ENCODE data around the gene ESPN. TPM values are rescaled to one million over a fixed set of nuclear protein-coding genes. Genes with fewer than 3 reads are reported as not detected.
"Not testable (repeated sequence)": the region's sequence is repeated elsewhere in the genome, so short reads cannot be mapped to it uniquely, and the experiment has no call there.

The ESPN gene
- total RNA-seq, 1 donor from 2014 or later = 0.77 TPM

DNA sequence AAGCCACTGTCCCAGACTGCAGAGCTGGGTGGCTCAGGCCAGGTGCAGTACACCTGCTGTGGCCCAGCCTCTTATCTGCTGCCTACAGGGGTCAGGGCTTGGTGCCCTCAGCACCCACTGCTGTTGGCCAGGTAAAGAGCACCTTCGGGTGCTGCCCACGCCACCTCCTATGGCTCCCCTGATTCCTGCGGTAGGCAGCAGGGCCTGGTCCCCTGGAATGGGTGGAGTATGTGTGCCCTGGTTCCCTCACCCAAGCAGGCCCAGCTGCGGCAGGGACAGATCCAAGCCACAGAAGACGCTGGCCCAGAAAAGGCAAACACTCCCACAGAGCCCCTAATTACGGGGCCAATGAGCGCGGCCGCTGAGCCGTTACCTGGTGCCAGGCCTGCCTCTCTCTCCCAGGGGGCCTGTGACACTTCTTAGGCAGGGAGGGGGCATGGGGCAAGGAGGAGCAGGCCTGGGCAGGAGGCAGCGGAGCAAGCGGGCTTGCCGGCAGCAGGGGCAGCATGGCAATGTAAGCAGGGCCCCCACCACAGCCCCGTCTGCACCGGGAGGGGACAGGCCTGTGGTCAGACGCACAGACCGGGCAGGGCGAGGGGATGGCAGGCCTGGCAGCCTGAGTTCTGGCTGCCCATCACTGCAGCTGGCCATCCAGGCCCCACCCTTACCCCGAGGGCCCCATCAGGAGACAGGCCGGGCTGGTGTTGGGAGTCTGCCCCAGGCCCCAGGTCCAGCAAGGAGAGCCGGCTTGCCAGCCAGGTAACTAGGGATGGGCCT, 19.0 kb downstream of the ESPN start:
- intact Hi-C loops (cut with micrococcal nuclease) = no loop called here
- DNase-seq = no peak
- no peak for ATAC-seq

DNA sequence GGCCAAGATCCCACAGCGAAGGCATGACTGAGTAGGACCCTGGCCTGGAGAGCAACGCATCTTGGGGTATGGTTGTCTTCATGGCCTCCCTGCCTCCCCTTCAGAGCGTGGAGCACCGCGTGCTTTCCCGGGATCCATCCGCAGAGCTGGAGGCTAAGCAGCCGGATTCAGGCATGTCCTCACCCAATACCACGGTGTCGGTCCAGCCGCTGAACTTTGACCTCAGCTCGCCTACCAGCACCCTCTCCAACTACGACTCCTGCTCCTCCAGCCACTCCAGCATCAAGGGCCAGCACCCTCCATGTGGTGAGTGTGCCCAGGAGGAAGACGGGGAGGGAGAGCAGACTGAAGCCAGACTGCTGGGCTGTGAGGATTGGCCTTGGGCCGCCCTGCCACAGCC, 19.8 kb downstream of the ESPN start:
- intact Hi-C loops (cut with micrococcal nuclease) = no loop called here
- DNase-seq = no peak
- ATAC-seq = no peak

DNA sequence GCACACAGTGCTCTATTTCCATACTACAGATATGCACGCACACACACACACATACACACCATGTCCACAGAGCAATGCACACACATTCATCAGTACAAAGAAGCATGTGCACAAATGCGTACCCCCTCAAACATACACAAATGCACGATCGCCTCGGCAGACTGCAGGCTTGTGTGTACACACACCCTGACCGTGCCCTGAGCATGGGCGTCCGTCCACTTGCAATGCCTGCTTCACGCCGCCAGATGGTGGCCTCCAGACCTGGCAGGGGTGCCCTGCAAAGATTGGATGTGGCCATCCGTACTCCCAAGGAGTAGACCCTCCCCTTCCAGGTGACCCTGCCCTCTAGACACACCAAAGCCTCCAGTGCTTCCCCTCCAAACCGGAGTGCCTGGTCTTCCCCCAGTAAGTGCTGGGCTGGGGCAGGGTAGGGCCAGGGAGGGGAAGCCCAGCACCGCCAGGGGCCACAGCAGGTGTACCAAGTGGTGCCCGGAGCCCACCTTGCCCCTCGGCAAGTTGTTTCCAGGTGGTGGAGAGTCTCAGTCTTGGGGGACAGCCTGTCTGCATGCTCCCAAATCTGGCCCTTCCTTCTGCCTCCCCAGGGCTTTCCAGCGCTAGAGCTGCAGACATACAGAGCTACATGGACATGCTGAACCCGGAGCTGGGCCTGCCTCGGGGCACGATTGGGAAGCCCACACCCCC, 20.6 kb downstream of the ESPN start:
- DNase-seq (peak; percentile 54), ATAC-seq (peak; percentile 51)
- intact Hi-C loops (cut with micrococcal nuclease) = no loop called here

DNA sequence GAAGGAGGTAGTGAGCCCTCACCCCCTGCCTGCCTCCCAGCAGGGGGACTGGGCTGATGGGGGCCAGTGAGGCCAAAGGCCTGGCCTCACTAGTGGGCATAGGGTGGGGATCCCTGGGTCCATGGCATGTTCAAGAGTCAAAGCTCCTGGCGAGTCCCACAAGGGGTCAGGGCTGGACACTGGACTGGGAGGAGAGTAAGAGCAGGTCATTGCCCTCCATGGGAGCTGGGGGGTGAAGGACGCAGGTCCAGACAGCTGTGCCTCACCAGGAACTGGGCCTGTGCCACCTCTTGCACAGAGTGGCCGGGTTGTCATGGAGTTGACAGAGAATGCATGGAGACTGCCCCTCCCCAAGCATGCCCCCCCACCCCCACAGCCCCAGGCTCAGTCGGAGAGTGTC, 21.4 kb downstream of the ESPN start:
- DNase-seq; ATAC-seq; intact Hi-C loops (cut with micrococcal nuclease): not testable (repeated sequence)

DNA sequence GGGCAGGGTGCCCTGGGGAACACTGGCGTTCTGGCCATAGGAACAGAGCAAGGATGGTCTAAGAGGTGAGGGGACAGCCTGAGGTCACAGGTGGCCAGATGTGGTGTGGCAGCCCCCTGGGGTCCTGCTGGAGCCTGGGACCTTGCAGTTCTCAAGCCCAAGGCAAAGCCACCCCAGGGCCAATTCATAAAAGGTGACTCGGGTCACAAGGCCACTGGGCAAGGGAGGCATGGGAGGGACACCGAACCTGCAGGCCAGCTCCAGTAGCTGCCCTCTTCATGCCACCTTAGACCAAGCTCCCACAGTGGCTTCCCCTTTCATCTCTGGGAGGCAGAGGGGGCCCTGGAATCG, 22.1 kb downstream of the ESPN start:
- no peak for ATAC-seq
- no peak for DNase-seq
- intact Hi-C loops (cut with micrococcal nuclease) = no loop called here

DNA sequence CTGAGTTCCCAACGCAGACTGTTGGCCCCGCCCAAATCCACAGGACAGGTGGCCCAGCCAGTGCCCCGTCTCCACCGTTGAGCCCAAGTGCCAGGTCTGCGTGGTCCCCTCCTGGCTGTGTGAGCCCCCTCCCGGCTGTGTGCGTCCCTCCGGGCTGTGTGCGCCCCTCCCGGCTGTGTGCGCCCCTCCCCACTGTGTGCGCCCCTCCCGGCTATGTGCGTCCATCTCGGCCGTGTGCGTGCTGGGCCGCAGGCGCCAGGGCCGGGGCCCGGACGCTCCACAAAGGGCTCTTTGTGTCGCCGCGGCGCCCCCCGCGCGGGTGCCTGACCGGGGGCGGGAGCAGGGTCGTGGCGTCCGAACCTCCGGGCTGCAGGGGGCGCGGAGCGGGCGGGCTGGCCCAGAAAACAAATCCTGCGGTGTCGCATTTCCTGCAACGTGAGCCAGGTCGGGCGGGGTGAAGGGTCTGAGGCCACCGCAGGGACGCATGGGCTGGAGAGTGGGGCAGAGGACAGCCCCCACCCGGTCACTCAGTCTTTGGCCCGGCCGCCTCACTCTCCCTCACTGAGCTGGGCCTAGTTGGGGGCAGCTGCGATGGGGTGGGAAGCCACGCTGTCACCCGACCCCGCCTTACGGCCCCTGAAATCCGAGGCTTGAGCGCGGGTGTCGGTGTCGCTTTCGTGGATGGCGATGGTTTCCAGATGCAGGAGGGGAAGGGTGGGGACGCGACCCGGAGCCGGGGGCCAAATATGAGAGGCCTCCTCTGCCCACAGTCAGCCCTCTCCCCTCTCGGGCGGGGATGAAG, 22.6 kb downstream of the ESPN start:
- no peak for ATAC-seq
- intact Hi-C loops (cut with micrococcal nuclease) = no loop called here
- DNase-seq = no peak

DNA sequence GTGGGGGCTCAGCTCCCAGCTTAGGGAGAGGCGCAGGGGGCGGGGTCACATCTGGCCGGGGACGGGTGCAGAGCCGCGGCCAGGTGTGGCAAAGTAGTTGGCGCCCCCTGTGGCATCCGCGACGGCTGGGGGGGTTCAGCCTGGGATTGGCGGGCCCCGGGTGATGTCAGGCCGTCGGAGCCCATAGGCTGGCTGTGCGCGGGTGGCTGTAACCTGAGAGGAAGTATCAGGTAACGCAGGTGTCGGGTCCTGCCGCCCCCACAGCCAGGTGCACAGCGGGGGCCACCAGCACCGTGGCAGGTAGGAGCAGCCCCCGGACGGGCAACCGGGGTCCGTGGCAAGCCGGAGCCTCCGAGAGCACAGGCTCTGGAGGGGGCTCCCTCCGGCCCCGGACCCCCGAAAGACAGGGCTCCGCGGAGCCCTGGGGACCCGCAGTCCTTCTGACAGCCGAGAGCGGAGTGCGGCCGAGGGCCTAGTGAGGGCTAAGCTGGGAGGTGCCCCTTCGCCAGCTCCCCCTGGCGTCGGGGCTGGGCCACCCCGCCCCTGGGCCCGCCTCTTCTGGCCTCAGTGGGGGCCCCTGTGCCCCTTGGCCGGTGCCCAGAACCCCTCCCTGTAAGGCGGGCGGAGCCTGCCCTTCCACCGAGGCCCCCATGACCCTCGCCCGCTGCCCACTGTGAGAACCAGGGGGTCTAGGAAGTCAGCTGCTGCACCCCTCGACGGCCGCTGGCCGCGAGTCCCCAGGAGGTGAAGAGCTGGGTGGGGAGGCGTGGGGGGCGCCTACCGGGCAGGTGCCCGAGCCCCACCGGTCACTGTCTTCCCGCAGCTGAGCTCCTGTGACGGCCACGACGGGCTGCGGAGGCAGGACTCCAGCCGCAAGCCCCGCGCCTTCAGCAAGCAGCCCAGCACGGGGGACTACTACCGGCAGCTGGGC, 23.5 kb downstream of the ESPN start:
- intact Hi-C loops (cut with micrococcal nuclease) = no loop called here
- ATAC-seq (peak; percentile 11), DNase-seq (no peak)

DNA sequence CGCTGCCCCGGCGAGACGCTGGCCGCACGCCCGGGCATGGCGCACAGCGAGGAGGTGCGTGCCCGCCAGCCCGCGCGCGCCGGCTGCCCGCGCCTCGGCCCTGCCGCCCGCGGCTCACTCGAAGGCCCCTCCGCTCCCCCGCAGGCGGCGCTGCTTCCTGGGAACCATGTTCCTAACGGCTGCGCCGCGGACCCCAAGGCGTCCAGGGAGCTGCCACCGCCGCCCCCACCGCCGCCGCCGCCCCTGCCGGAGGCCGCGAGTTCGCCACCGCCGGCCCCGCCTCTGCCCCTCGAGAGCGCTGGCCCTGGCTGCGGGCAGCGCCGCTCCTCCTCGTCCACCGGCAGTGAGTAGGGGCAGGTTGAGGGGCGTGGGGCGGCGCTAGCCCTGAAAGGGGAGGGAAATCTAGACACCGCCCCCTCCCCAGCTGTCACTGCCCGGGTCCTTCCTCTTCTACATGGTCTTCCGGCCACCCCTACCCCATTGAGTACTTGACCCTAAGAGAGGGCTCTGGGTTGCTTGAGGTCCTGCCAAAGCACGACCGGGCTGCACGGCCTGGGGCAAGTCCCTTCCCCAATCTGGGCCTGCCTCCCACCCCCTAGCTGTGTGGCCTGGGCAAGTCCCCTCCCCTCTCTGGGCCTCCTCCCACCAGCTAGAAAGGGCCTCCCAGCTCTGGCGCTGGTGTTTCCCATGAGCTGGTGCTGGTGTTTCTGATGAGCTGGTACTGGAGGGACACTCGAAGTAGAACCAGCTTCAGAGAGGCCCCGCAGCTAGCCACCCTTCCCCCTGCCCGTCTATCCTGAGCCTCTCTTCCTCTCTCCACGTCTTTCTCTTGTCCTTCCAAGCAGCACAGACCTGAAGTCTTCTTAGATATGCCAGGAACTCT, 24.4 kb downstream of the ESPN start:
- intact Hi-C loops (cut with micrococcal nuclease) = no loop called here
- peak; percentile 57 for DNase-seq
- peak; percentile 55 for ATAC-seq

DNA sequence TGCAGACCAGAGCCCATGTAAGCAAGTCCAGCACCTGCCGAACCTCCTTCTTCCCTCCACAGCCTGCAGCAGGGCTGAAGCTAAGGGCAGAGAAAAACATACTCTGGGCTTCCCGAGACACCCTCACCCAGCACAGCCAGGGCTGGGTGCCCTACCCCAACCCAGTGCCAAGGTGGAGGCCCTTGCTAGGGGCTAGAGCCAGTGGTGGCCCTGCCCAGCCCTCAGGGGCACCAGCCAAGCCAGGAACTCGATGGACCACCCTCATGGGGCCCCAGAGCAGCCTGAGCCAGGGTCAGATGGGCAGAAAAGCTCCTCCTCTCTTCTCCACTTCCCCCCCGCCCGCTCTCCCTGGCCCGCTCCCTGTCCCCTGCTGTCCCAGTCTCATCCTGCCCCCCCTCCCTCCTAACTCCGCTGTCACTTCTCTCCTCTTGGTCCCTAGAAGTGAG, 25.5 kb downstream of the ESPN start:
- DNase-seq (no peak), ATAC-seq (no peak)
- intact Hi-C loops (cut with micrococcal nuclease) = no loop called here

DNA sequence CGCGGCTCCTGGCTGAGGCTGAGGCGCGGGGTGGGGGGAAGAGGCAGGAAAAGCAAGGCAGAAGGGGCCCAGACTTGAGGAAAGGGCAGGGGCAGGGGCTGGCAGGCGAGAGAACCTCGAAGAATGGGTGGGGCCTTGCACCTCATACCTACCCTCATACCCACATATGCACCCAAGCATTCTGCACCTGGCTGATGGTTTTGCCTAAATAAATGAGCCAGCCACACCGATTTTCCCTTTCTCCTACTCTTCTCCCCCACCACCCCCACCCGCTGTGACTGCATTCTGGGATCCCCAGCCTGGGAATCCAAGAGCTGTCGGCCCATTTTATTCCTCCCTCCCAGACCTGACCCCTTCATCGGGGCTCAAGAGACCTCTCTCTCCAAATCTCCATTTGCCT, 25.9 kb downstream of the ESPN start:
- intact Hi-C loops (cut with micrococcal nuclease); DNase-seq; ATAC-seq: not testable (repeated sequence)

DNA sequence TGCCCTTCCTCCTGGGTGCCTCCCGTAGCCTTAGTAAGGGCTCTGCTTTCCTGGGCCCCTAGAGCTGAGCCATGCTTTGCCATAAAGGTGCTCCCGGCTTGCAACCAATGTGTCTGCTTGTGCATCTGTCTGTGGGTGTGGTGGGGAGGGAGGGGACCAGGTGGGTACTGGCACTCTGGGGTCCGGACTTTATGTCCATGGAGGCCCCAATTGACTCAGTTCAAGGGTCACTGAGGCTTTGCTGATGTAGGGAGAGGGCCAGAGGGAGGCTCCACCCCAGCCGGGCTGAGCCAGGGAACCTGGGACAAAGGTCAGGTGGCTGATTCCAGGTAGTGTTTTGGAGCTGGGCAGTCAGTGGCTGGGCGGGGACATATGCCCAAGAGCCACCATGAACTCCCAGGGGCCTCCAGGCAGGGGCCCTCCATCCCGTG, 26.4 kb downstream of the ESPN start:
- intact Hi-C loops (cut with micrococcal nuclease) = no loop called here
- no peak for ATAC-seq

DNA sequence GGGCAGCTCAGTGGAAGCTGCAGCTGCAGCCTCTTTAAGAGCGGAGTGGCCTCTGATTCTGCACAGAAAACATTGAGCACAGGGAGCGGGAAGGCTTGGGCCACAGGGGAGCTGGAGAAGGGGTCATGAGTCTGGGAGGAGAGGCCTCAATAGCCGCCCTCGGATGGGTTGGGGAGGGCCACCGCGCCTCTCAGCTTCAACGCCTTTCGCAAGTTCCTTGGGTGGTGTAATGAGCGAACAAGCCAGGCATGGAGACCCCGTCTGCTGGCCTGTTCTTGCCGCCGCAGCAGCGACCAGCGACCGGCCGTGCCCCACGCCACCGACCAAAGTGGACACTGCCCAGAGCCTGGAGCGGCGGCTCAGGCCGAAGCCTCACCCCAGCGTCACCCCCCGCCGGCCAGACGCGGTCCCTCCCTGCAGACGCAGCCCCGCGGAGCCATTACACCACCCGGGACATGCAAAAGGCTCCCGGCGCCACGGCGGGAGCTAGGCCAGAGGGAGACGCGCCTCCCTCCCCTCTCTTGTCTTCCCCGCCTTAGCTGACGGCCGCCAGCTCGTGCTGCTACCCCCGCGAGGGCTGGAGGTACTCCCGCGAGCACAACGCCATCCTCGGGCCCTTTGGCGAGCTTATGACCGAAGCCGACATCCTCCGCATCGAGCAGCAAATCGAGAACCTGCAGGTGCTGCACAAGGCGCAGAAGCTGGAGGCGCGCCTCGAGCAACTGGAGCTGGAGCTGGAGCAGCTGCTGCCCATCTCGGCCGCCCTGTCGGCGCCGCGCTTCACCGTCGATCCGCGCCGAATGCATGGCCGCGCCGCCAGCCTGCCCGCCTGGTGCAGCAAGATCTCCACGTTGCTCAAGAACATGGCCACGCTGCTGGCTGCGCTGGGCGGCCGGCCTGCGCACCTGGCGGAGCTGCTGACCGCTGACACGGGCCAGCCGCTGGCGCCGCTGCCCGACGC, 29.6 kb downstream of the ESPN start:
- DNase-seq; ATAC-seq; intact Hi-C loops (cut with micrococcal nuclease): not testable (repeated sequence)

More for the DNA sequence above, 26.4 kb downstream of the ESPN start:
- no peak for DNase-seq

DNA sequence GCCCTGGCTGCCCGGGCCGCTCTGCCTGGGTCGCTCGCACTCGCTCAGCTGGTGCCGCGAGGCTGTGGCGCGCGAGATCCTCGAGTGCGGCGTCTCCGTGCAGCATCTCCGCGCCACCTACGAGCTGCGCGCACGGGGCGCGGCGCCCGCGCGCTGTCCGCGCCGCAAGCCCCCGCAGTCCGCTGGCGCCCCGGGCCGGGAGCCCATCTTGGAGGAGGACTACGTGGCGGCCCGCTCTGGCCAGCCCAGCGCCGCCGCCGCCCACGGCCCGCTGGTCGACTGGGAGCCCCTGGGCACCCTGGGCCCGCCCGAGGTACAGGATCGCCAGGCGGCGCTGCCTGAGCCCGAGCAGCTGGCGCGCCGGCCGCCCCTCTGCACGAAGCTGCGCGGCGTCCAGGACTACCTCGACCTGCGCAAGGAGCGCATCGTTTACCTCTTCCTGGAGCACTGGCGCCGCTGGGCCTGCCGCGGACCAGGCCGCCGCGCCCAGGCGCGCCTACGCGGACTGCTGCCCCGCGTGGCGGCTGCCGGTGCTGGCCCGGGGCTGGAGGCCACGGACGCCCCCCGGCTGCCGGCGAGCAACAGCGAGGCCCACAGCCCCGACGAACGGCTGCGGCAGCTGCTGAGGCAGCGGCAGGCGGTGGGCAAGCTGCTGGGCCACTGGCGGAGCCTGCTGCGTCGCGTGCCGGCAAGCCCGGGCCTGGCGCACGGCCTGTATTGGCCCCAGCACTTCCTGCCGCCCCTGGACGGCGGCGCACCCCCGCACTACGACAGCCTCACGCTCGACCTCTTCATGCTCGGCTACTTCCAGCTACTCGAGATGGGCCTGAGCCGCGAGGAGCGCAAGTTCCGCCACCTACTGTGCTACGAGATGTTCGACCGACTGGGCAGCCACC, 30.5 kb downstream of the ESPN start:
- no peak for DNase-seq
- intact Hi-C loops (cut with micrococcal nuclease) = no loop called here
- ATAC-seq = peak; percentile 12

DNA sequence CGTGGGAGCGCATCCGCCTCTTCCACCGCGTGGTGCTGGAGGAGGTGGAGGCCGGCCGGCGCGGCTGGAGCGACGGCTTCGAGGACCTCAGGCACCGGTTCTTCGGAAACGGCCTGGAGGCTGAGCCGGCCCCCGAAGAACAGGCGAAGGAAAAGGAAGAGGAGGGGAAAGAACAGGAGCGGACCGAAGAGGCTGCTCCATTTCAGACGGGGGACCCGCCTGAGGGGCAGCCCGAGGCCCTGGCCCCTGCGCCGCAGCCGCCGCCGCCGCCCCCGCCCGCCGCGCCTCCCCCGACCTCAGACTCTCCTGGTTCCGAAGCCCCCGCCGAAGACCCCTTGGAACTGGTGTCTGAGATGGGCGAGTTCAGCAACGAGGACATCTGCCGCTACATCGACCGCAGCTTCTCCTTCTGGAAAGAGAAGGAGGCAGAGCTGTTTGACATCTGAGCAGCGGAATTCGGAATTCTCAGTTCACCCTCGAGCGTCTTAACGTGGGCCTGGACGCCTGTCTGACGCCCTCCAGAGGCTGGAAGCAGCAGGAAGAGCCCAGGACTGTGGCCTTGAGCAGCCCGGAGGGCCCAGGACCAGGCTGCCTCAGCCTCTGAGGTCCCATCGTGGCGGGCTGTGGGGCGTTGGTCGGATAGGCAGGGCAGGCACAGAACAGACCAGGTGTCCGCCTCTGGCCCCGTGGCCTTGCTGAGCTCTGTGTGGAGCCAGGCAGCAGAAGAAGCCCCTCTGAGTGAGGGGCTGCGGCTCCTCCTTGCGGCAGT, 31.4 kb downstream of the ESPN start:
- DNase-seq; ATAC-seq; intact Hi-C loops (cut with micrococcal nuclease): not testable (repeated sequence)

All from left ventricle myocardium superior (tissue), 1 donor.